Right cardiac atrium (tissue), 5 donors: ENCODE measurements around the gene EME2. TPM values are rescaled to one million over a fixed set of nuclear protein-coding genes. Genes with fewer than 3 reads are reported as not detected.
"Not testable (repeated sequence)": the region's sequence is repeated elsewhere in the genome, so short reads cannot be mapped to it uniquely, and the experiment has no call there.

ENCODE experiments used
- ATAC-seq, 2 donors: fragments of 200-7000 bp; cut with Tn5 transposase; one replicate each; pipeline versions ENCODE4 v1.8.0 to v1.9.1; 2020; ENCODE audit warnings: moderate library complexity in 2 of 2, mild to moderate bottlenecking in 1 of 2
- DNase-seq, 3 donors: peaks; one replicate each; pipeline ENCODE4 v3.0.0-alpha.2; 2020
- H3K27ac ChIP-seq: one replicate; pipeline ENCODE4 v1.5.1; 2013; ENCODE audit warnings: mild to moderate bottlenecking, low read length, control low read depth, moderate library complexity
- H3K27me3 ChIP-seq: one replicate; pipeline ENCODE4 v1.6.1; 2013; ENCODE audit not compliant: control insufficient read depth, insufficient read depth
- H3K4me1 ChIP-seq: one replicate; pipeline ENCODE4 v1.6.1; 2013; ENCODE audit warnings: low read length; ENCODE audit not compliant: control insufficient read depth, insufficient read depth
- H3K4me3 ChIP-seq: one replicate; pipeline ENCODE4 v1.5.1; 2013; ENCODE audit warnings: low read length, control low read depth
- H3K9me3 ChIP-seq: one replicate; pipeline ENCODE4 v1.6.1; 2013; ENCODE audit warnings: low read length; ENCODE audit not compliant: control insufficient read depth
- WGBS: extraction: QIAGEN DNeasy Blood & Tissue Kit; methylation state at CpG from one replicate; pipeline ENCODE4 v1.1.7; 2013; 5-methylcytosine and 5-hydroxymethylcytosine counted together
- intact Hi-C, 4 donors: fragments of 100-400 bp; cut with DNase I; formaldehyde crosslinking; loops; one replicate each; pipeline versions ENCODE4 v1.11.0 to v1.14.0; 2022 to 2023
- polyA plus RNA-seq: library from polyadenylated mRNA; stranded (reverse); fragments of 200-250 nt; gene quantifications from one replicate; pipeline ENCODE4 v1.2.3, GENCODE V29; 2013
- total RNA-seq, 4 donors: library from RNA; stranded (reverse); fragmentation: NEBNext Ultra II Directional; extraction: Animal tissue kit (Norgen Biotek cat#: 25700); gene quantifications; one replicate each; pipeline ENCODE4 v1.2.1, GENCODE V29; 2021
- donor health status: healthy with polysubstance abuse.
- donor health status: DM: no; HTN: yes; CAD: no.
- donor health status: DM: no; HTN: no; CAD: no.
- donor health status: DM: no; HTN: yes; CAD: no; lungs with severe emphysema.
- donor health status: DM: yes; HTN: yes; CAD: no.

EME2 gene
- total and polyA plus RNA-seq, 5 donors: 6.3 to 11.3 (median 9.2) TPM

DNA sequence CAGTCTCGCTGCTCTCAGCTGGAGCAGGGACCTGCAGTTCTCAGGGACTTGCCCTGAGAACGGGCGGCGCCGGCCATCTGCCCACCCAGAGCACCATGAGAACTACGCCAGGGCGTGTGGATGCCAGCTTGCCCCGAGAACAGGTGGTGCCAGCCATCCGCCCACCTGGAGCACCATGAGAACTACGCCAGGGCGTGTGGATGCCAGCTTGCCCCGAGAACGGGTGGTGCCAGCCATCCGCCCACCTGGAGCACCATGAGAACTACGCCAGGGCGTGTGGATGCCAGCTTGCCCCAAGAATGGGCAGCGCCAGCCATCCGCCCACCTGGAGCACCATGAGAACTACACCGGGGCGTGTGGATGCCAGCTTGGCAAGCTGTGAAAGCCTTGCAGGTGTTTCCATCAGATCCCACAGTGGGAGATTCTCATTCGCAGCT lies 40.0 kb upstream of the EME2 start:
- H3K27ac ChIP-seq, DNase-seq, H3K9me3 ChIP-seq, ATAC-seq, H3K27me3 ChIP-seq, H3K4me1 ChIP-seq, H3K4me3 ChIP-seq, intact Hi-C loops: not testable (repeated sequence)
- 92% methylated on average over 21 of the region's 21 CpGs for WGBS

DNA sequence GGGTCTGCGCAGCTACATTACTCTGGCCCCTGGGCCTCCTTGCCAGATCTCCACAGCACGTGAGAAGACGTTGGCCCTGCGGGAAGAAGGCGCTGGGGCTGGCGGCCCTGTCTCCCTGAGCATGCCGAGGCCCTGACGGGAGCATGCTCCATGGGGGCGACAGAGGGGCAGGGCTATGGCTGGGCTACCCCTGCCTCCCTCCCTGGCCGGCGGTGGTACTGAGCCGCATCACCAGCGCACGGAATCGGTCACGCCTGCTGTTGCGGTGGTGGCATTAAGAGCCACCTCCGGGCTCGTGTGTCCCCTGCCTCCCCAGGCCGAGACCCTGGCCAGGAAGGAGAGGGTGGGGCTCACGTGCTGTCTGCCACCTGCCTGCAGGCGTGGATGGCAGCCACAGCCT lies 38.5 kb upstream of the EME2 start:
- ATAC-seq: peak in 1 of 2 donors; percentile 20

GRCh38 chr16:1734816-1735215 lies 37.8 kb upstream of the EME2 start:
- no peaks in the 10 kb centered on the region for H3K27me3 ChIP-seq
- no peak overlapping the region for H3K4me3 ChIP-seq
- H3K4me1 ChIP-seq: no peaks in the 10 kb centered on the region
- DNase-seq: no peak
- H3K9me3 ChIP-seq: no peaks in the 10 kb centered on the region
- intact Hi-C loops: no loop called here
- H3K27ac ChIP-seq: no peak overlapping the region
- WGBS: 97% methylated on average over 22 of the region's 22 CpGs
- ATAC-seq: peak in 1 of 2 donors; percentile 33

More for the DNA sequence above, 38.5 kb upstream of the EME2 start:
- Histone ChIP-seq H3K4me1 (no peaks in the 10 kb centered on the region), H3K4me3 (no peak overlapping the region), H3K27me3 (no peaks in the 10 kb centered on the region), H3K9me3 (no peaks in the 10 kb centered on the region), H3K27ac (no peak overlapping the region)
- no peak for DNase-seq
- WGBS: 95% methylated on average over 22 of the region's 22 CpGs
- intact Hi-C loops: no loop called here

DNA sequence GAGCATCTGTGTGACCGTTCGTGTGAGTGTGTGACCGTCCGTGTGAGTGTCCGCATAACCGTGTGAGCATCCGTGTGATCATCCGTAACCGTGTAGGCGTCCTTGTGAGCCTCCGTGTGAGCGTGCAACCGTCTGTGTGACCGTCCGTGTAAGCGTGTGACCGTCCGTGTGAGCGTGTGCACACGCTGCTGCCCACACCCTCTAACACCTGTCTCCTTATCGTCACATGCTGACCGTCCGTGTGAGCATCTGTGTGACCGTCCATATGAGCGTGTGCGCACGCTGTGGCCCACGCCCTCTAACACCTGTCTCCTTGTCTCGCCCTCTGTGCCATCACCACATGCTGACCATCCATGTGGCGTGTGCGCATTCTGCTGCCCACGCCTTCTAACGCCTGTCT lies 32.4 kb upstream of the EME2 start:
- H3K4me3 ChIP-seq: no peak overlapping the region
- H3K9me3 ChIP-seq: no peaks in the 10 kb centered on the region
- no peaks in the 10 kb centered on the region for H3K4me1 ChIP-seq
- 97% methylated on average over 33 of the region's 33 CpGs for WGBS
- no peak overlapping the region for H3K27ac ChIP-seq
- H3K27me3 ChIP-seq: no peaks in the 10 kb centered on the region
- ATAC-seq (peak in 1 of 2 donors; percentile 17), DNase-seq (no peak)
- intact Hi-C loops: no loop called here

GRCh38 chr16:1740781-1741490 lies 31.7 kb upstream of the EME2 start:
- 90% methylated on average over 30 of the region's 30 CpGs for WGBS
- peak; percentile 15 to 27 for ATAC-seq

DNA sequence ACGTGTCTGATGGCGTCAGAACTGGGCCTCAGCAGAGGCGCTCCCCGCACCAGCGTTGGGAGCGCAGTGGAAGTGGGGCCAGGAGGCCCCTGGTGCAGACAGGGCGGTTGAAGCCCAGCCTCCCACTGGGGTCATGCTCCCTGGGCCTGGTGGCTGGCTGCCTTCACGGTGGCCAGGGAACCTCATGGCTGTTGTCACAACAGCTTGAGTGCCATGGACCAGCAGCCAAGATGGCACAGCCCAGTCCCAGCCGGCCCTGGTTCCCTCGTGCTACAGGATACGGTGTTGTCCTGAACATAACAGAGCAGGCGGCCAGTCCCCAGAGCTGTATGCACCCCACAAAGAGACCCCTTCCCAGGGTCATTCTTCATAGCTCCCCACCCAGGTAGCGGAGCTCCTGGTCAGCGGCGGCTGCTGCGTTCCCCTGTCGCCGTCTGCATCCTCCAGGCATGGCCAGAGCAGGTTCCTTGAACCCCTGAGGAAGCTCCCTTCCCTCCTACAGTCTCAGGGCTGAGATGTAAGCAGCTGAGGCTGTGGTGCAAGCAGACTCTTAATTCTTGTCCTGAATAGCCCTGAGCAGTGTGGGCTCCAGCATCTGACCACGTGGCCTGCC lies 31.0 kb upstream of the EME2 start:
- 89% methylated on average over 19 of the region's 19 CpGs for WGBS
- peak in 1 of 3 donors; percentile 30 for DNase-seq
- intact Hi-C loops: no loop called here

More at GRCh38 chr16:1740781-1741490, 31.7 kb upstream of the EME2 start:
- no peaks in the 10 kb centered on the region for H3K9me3 ChIP-seq
- H3K4me1 ChIP-seq: no peaks in the 10 kb centered on the region
- no peaks in the 10 kb centered on the region for H3K27me3 ChIP-seq
- H3K4me3 ChIP-seq: no peak overlapping the region
- DNase-seq: no peak
- intact Hi-C loops: no loop called here
- H3K27ac ChIP-seq: no peak overlapping the region

DNA sequence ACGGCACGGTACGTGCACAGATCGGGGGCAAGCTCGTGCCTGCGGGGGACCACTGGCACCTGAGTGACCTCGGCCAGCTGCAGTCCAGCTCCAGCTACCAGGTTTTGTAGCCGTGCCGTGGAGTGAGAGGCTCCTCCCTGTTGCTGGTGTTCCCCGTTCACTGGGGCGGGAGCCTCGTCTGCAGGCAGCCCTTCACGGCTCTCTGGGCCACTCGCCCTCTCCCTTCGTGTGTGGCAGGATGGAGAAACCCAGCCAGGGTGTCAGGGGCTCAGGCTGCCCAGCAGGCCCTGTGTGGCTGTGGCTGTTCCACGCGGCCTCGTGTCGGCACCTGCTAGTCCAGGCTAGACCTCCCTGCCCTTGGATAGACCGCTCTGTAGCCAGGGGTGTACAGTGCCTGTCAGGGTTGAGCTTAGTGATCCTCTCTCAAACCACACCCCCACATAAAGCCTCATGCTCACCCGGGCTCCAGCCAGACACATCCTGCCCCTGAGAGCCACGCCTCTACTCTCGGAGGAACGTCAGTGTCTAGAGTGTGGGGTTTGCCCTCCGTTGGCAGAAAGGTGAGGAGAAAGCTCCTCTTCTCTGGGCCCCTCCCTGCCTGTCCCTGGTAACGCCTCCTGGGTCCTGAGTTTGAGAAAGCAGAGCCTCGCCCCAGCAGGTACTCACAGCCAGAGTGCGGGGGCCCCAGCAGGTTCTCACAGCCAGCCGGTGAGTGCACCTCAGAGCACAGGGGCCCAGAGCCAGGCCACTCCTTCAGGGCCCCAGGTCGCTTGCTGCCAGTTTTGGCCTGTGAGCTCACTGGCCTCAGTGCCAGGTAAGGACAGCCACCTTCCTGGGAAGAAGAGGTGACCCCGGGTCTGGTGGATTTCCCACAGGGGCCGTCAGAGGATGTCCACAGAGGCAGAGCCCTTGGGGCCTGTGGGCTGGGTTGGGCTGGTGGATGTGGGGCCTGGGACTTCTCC lies 29.0 kb upstream of the EME2 start:
- no peaks in the 10 kb centered on the region for H3K9me3 ChIP-seq
- intact Hi-C loops: no loop called here
- H3K27ac ChIP-seq: no peak overlapping the region
- 90% methylated on average over 32 of the region's 32 CpGs for WGBS
- no peaks in the 10 kb centered on the region for H3K4me1 ChIP-seq
- no peaks in the 10 kb centered on the region for H3K27me3 ChIP-seq
- no peak overlapping the region for H3K4me3 ChIP-seq
- DNase-seq (no peak), ATAC-seq (peak in 1 of 2 donors; percentile 8)

More for the DNA sequence above, 31.0 kb upstream of the EME2 start:
- Histone ChIP-seq H3K27ac (no peak overlapping the region), H3K4me3 (no peak overlapping the region), H3K9me3 (no peaks in the 10 kb centered on the region), H3K27me3 (no peaks in the 10 kb centered on the region), H3K4me1 (no peaks in the 10 kb centered on the region)
- peak; percentile 24 for ATAC-seq

DNA sequence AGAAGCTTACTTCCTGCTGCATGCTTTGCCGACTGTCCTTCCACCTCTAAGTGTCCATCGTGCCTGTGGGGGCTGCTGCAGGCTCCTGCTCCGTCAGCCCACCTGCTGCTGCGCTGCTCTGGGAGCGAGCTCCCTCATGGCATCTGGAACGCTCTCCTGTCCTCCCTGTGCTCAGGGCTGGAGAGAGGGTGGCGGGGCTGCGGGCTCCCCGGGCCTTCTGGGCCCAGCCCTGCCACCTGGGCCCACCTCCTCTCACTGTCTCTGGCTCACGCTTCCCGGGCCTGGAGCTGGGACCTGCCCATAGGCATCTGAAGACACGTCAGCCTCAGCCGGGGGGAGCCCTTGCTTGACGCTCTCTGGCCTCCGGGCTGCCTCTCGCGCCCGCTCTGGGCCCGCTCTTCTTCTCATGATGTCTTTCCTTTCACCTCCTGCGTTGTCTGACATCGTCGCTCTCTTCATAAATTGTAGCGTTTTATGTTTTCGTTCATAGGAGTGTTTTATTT lies 28.2 kb upstream of the EME2 start:
- H3K27ac ChIP-seq: no peak overlapping the region
- H3K9me3 ChIP-seq: no peaks in the 10 kb centered on the region
- intact Hi-C loops: no loop called here
- H3K27me3 ChIP-seq: no peaks in the 10 kb centered on the region
- H3K4me1 ChIP-seq: no peaks in the 10 kb centered on the region
- ATAC-seq: no peak
- DNase-seq: no peak
- WGBS: 90% methylated on average over 24 of the region's 24 CpGs
- no peak overlapping the region for H3K4me3 ChIP-seq

GRCh38 chr16:1745181-1745899 lies 27.3 kb upstream of the EME2 start:
- intact Hi-C loops: no loop called here
- no peaks in the 10 kb centered on the region for H3K4me1 ChIP-seq
- H3K9me3 ChIP-seq: no peaks in the 10 kb centered on the region
- H3K27me3 ChIP-seq: no peaks in the 10 kb centered on the region
- 92% methylated on average over 25 of the region's 25 CpGs for WGBS
- ATAC-seq (no peak), DNase-seq (no peak)
- H3K27ac ChIP-seq: no peak overlapping the region
- no peak overlapping the region for H3K4me3 ChIP-seq

GRCh38 chr16:1745900-1746692 lies 26.5 kb upstream of the EME2 start:
- ATAC-seq (no peak), DNase-seq (no peak)
- intact Hi-C loops: no loop called here
- Histone ChIP-seq H3K4me1 (no peaks in the 10 kb centered on the region), H3K4me3 (no peak overlapping the region), H3K27ac (no peak overlapping the region), H3K27me3 (no peaks in the 10 kb centered on the region), H3K9me3 (no peaks in the 10 kb centered on the region)
- WGBS: 92% methylated on average over 29 of the region's 29 CpGs
